ENCODE data around the gene ROR1.

Gene ROR1

DNA sequence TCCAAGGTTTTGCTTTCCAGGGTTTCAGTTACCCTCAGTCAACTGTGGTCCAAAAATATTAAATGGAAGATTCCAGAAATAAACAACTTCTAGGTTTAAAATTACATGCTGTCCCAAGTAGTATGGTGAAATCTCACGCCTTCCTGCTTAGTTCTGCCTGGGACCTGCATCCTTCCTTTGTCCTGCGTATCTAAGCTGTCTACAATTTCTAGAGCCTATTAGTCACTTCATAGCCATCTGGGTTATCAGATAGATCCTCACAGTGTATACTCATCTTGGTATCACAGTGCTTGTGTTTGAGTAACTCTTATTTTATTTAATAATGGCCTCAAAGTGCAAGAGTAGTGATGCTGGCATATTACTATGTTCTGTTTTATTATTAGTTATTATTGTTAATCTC, 157.7 kb downstream of the ROR1 start:
- Histone ChIP-seq H3K27ac (ENCODE audit: low read length) (no peak overlapping the region), H3K27me3 (replicated peaks; ENCODE audit: insufficient read depth, low read length) (no peaks in the 10 kb centered on the region), H3F3A (ENCODE audit: insufficient read depth, low read length) (peaks cover 5% of the 10 kb centered on the region; the same call in 1 of the 2 replicates), H3K4me1 (ENCODE audit: low read length) (peaks cover 3% of the 10 kb centered on the region; the same call in 1 of the 2 replicates), H3K9me2 (replicated peaks; ENCODE audit: insufficient read depth, low read length) (no peaks in the 10 kb centered on the region), H3K4me3 (ENCODE audit: low read length) (no peak overlapping the region), H3K4me2 (ENCODE audit: low read depth, low read length) (no peak overlapping the region), H2AFZ (ENCODE audit: low read length) (no peak overlapping the region), H3K9ac (ENCODE audit: low read length) (no peak overlapping the region), H3K79me2 (ENCODE audit: low read length) (no peaks in the 10 kb centered on the region), H3K36me3 (replicated peaks; ENCODE audit: insufficient read depth, low read length) (no peaks in the 10 kb centered on the region), H3K9me3 (replicated peaks; ENCODE audit: insufficient read depth, low read length) (no peaks in the 10 kb centered on the region), H4K20me1 (ENCODE audit: insufficient read depth, low read length) (no peaks in the 10 kb centered on the region)
- no peak for DNase-seq
- no peak for TF ChIP-seq EZH2 (optimal IDR thresholded peaks at IDR 0.05; ENCODE audit: low read depth, low read length)
- TF ChIP-seq, protein P1, sequence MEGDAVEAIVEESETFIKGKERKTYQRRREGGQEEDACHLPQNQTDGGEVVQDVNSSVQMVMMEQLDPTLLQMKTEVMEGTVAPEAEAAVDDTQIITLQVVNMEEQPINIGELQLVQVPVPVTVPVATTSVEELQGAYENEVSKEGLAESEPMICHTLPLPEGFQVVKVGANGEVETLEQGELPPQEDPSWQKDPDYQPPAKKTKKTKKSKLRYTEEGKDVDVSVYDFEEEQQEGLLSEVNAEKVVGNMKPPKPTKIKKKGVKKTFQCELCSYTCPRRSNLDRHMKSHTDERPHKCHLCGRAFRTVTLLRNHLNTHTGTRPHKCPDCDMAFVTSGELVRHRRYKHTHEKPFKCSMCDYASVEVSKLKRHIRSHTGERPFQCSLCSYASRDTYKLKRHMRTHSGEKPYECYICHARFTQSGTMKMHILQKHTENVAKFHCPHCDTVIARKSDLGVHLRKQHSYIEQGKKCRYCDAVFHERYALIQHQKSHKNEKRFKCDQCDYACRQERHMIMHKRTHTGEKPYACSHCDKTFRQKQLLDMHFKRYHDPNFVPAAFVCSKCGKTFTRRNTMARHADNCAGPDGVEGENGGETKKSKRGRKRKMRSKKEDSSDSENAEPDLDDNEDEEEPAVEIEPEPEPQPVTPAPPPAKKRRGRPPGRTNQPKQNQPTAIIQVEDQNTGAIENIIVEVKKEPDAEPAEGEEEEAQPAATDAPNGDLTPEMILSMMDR (IDR thresholded peaks at IDR 0.05; ENCODE audit: low read length): no peak
- TF ChIP-seq EZH2phosphoT487 (IDR thresholded peaks at IDR 0.05; ENCODE audit: low read length): no peak

DNA sequence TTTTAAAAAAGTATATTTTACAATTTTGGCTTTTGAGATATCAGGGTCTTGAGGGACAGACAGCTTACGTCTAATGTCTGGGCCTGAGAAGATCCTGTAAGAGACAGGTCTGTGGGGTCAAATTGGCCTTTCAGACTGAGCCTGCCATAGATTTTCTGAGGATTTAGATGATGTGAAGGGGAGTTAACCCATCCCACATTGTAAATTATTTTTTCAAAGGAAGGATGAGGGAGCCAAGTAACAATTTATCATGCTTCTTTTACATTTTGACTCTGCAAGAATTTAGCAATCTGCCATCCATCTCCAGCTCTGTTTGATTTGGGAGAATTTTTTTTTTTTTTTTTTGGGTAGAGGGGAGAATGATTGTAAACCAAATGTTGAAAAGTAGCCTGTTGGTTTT, 160.9 kb downstream of the ROR1 start:
- H3K36me3 ChIP-seq (replicated peaks; ENCODE audit: insufficient read depth, low read length): no peaks in the 10 kb centered on the region
- H3K9me3 ChIP-seq (replicated peaks; ENCODE audit: insufficient read depth, low read length): no peaks in the 10 kb centered on the region
- H3K79me2 ChIP-seq (ENCODE audit: low read length): no peaks in the 10 kb centered on the region
- no peaks in the 10 kb centered on the region for H3K27me3 ChIP-seq (replicated peaks; ENCODE audit: insufficient read depth, low read length)
- H3K9ac ChIP-seq (ENCODE audit: low read length): no peak overlapping the region
- TF ChIP-seq, protein P1 (IDR thresholded peaks at IDR 0.05; ENCODE audit: low read length): no peak
- no peak for TF ChIP-seq EZH2phosphoT487 (IDR thresholded peaks at IDR 0.05; ENCODE audit: low read length)
- TF ChIP-seq EZH2 (optimal IDR thresholded peaks at IDR 0.05; ENCODE audit: low read depth, low read length): no peak
- DNase-seq: no peak
- H3F3A ChIP-seq (ENCODE audit: insufficient read depth, low read length): peaks cover 5% of the 10 kb centered on the region; the same call in 1 of the 2 replicates
- no peak overlapping the region for H3K27ac ChIP-seq (ENCODE audit: low read length)
- no peak overlapping the region for H3K4me2 ChIP-seq (ENCODE audit: low read depth, low read length)
- no peak overlapping the region for H3K4me3 ChIP-seq (ENCODE audit: low read length)
- H3K9me2 ChIP-seq (replicated peaks; ENCODE audit: insufficient read depth, low read length): no peaks in the 10 kb centered on the region
- no peak overlapping the region for H2AFZ ChIP-seq (ENCODE audit: low read length)
- peaks cover 3% of the 10 kb centered on the region; the same call in 1 of the 2 replicates for H3K4me1 ChIP-seq (ENCODE audit: low read length)
- H4K20me1 ChIP-seq (ENCODE audit: insufficient read depth, low read length): no peaks in the 10 kb centered on the region

DNA sequence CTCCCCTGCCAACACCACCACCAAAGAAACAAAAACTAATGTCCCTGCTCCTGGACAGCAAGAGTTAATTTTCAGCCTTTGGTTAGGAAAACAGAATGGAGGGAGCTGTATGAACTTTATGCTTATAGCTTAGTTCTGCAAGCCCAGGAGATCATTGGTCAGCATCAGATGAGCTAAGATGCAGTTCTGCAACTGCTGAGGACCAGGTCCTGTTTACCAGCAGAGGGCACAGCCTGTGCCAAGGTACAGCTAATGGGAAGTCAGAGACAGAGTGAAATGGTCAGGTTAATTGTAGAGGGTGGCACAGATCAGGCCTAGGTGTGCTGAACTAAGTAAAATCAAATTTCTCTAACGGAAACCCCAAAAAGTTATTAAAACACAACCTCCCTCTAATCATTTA, 161.3 kb downstream of the ROR1 start:
- Histone ChIP-seq H3K4me3 (ENCODE audit: low read length) (no peak overlapping the region), H3K9ac (ENCODE audit: low read length) (no peak overlapping the region), H3K79me2 (ENCODE audit: low read length) (no peaks in the 10 kb centered on the region), H3K9me3 (replicated peaks; ENCODE audit: insufficient read depth, low read length) (no peaks in the 10 kb centered on the region), H3K9me2 (replicated peaks; ENCODE audit: insufficient read depth, low read length) (no peaks in the 10 kb centered on the region), H3K4me2 (ENCODE audit: low read depth, low read length) (no peak overlapping the region), H3K27ac (ENCODE audit: low read length) (no peak overlapping the region), H2AFZ (ENCODE audit: low read length) (no peak overlapping the region), H3K4me1 (ENCODE audit: low read length) (peaks cover 3% of the 10 kb centered on the region; the same call in 1 of the 2 replicates), H3F3A (ENCODE audit: insufficient read depth, low read length) (peaks cover 5% of the 10 kb centered on the region; the same call in 1 of the 2 replicates), H3K36me3 (replicated peaks; ENCODE audit: insufficient read depth, low read length) (no peaks in the 10 kb centered on the region), H4K20me1 (ENCODE audit: insufficient read depth, low read length) (no peaks in the 10 kb centered on the region), H3K27me3 (replicated peaks; ENCODE audit: insufficient read depth, low read length) (no peaks in the 10 kb centered on the region)
- peak; percentile 56 for DNase-seq
- TF ChIP-seq EZH2 (optimal IDR thresholded peaks at IDR 0.05; ENCODE audit: low read depth, low read length): no peak
- TF ChIP-seq, protein P1 (IDR thresholded peaks at IDR 0.05; ENCODE audit: low read length): peak; percentile 55
